H1 (cell line): ENCODE results near the gene MPDU1. TPM values are rescaled to one million over a fixed set of nuclear protein-coding genes. Genes with fewer than 3 reads are reported as not detected.
A peak's percentile ranks its signal among the peaks of the same experiment; 100 is the strongest.

Source experiments
- ATF2 ChIP-seq: IDR thresholded peaks from 2 replicates; pipeline ENCODE4 v1.6.1; 2012; ENCODE audit warnings: low read length, inconsistent platforms
- BACH1 ChIP-seq: IDR thresholded peaks from 2 replicates; pipeline ENCODE4 v1.6.1; 2012; ENCODE audit warnings: low read length, improper control_type of control experiment
- BRCA1 ChIP-seq: IDR thresholded peaks from 2 replicates; pipeline ENCODE4 v1.6.1; 2012; ENCODE audit warnings: low read depth, low read length, improper control_type of control experiment
- CHD2 ChIP-seq: IDR thresholded peaks from 2 replicates; pipeline ENCODE4 v1.6.1; 2012; ENCODE audit warnings: low read length, improper control_type of control experiment
- HDAC2 ChIP-seq, 2 experiments: fragments of 300-600 bp in 1 of 2; sonication (generic) in 1 of 2; IDR thresholded peaks; 2 replicates each; pipeline ENCODE4 v1.6.1; 2011 to 2012; ENCODE audit warnings: low read depth in 2 of 2, low read length in 2 of 2, mild to moderate bottlenecking in 2 of 2, moderate library complexity in 2 of 2, borderline replicate concordance in 1 of 2, inconsistent platforms in 1 of 2
- JUN ChIP-seq: IDR thresholded peaks from 2 replicates; pipeline ENCODE4 v1.6.1; 2011; ENCODE audit warnings: low read depth, mild to moderate bottlenecking, improper control_type of control experiment, low read length
- KDM4A ChIP-seq: IDR thresholded peaks from one replicate; pipeline ENCODE4 v1.7.1; 2012; ENCODE audit warnings: low read depth, mild to moderate bottlenecking, moderate library complexity, low read length, inconsistent platforms; ENCODE audit not compliant: severe bottlenecking
- KDM5A ChIP-seq: fragments of 200-600 bp; IDR thresholded peaks from 2 replicates; pipeline ENCODE4 v1.7.1; 2012; ENCODE audit warnings: mild to moderate bottlenecking, low read length, inconsistent platforms, mixed read lengths
- MAFK ChIP-seq: IDR thresholded peaks from 2 replicates; pipeline ENCODE4 v1.6.1; 2012; ENCODE audit warnings: low read depth, mild to moderate bottlenecking, improper control_type of control experiment, low read length
- PHF8 ChIP-seq: fragments of 200-600 bp; sonication (generic); conservative IDR thresholded peaks from 2 replicates; pipeline ENCODE4 v1.7.1; 2012; ENCODE audit warnings: low read depth, mild to moderate bottlenecking, inconsistent platforms, low read length, moderate library complexity
- POU5F1 ChIP-seq: IDR thresholded peaks from 2 replicates; pipeline ENCODE4 v1.6.1; 2011; ENCODE audit warnings: low read depth, mild to moderate bottlenecking, low read length, moderate library complexity
- RAD21 ChIP-seq, 2 experiments: IDR thresholded peaks in 1 of 2; conservative IDR thresholded peaks in 1 of 2; 2 replicates each; pipeline ENCODE4 v1.6.1; 2011; ENCODE audit warnings: low read depth in 2 of 2, low read length in 2 of 2, improper control_type of control experiment in 1 of 2, inconsistent platforms in 1 of 2, mild to moderate bottlenecking in 1 of 2, moderate library complexity in 1 of 2
- RNF2 ChIP-seq: fragments of 200-900, 300-1000 bp; sonication (generic); IDR thresholded peaks from 2 replicates; pipeline ENCODE4 v1.7.1; 2016; ENCODE audit warnings: borderline replicate concordance, low read depth, mild to moderate bottlenecking, antibody characterized with exemption, low read length; ENCODE audit not compliant: poor library complexity, severe bottlenecking; ENCODE audit errors: missing control alignments
- SAP30 ChIP-seq: fragments of 300-600 bp; sonication (generic); IDR thresholded peaks from 2 replicates; pipeline ENCODE4 v1.7.1; 2012; ENCODE audit warnings: low read length, moderate library complexity, mild to moderate bottlenecking, inconsistent platforms; ENCODE audit not compliant: insufficient read depth, insufficient replicate concordance
- SIRT6 ChIP-seq: IDR thresholded peaks from one replicate; pipeline ENCODE4 v1.7.1; 2012; ENCODE audit warnings: low read length, inconsistent platforms
- TEAD4 ChIP-seq: IDR thresholded peaks from 2 replicates; pipeline ENCODE4 v1.6.1; 2012; ENCODE audit warnings: low read depth, low read length, inconsistent platforms, mixed read lengths
- USF2 ChIP-seq: IDR thresholded peaks from 2 replicates; pipeline ENCODE4 v1.6.1; 2011; ENCODE audit warnings: low read length, improper control_type of control experiment
- YY1 ChIP-seq: IDR thresholded peaks from 2 replicates; pipeline ENCODE4 v1.6.1; 2011; ENCODE audit warnings: low read depth, mild to moderate bottlenecking, low read length
- ZNF274 ChIP-seq: IDR thresholded peaks from 2 replicates; pipeline ENCODE4 v1.7.0; 2012; ENCODE audit warnings: low read length, borderline replicate concordance; ENCODE audit errors: extremely low read depth
- polyA plus RNA-seq, 7 experiments: library from polyadenylated mRNA; depleted of rRNA in 3 of 7; stranded (reverse) in 5 of 7; unstranded in 2 of 7; fragments of >200 nt in 5 of 7; fragments of 200-250 nt in 2 of 7; gene quantifications; 1 replicate in 5 of 7; 2 replicates in 1 of 7; 4 replicates in 1 of 7; pipeline versions ENCODE4 v1.2.1 to v1.2.3, GENCODE V29; 2011 to 2013; ENCODE audit warnings: missing spikeins in 2 of 7, mixed read lengths in 2 of 7
- total RNA-seq: library from RNA; stranded (reverse); fragmentation: NEBNext Ultra II Directional; extraction: Animal tissue kit (Norgen Biotek cat#: 25700); gene quantifications from 2 replicates; pipeline ENCODE4 v1.2.1, GENCODE V29; 2021
- TF ChIP-seq, protein P1 (sequence below): IDR thresholded peaks from 2 replicates; pipeline ENCODE4 v1.6.1; 2012; ENCODE audit warnings: inconsistent platforms

Gene MPDU1
- total and polyA plus RNA-seq, 2 of the 8 experiments (the other 6 are each of a cell fraction or from before 2014, with no cell fraction given) = 63.2 to 142 TPM

- TF ChIP-seq KDM4A (peak; percentile 92), TEAD4 (no peak), RNF2 (no peak), BRCA1 (no peak), KDM5A (no peak), YY1 (no peak), USF2 (no peak), BACH1 (0 out of 2 replicates have a peak, but pooled peaks have one; percentile 13), CHD2 (no peak), MAFK (no peak), ZNF274 (no peak), RAD21 (IDR thresholded peaks at IDR 0.05 in 1 of 2, conservative IDR thresholded peaks at IDR 0.05 in 1 of 2; ENCODE audit: low read depth in 2 of 2, low read length in 2 of 2) (0 out of 4 replicates have a peak, but pooled peaks of 1 of the 2 experiments have one; percentile 7), SIRT6 (no peak), JUN (no peak), PHF8 (peak; percentile 38; the same call in 1 of the 2 replicates), ATF2 (no peak), POU5F1 (no peak), SAP30 (no peak), HDAC2 (IDR thresholded peaks at IDR 0.05; ENCODE audit: borderline replicate concordance in 1 of 2, low read depth in 2 of 2, low read length in 2 of 2) (0 out of 4 replicates have a peak, but pooled peaks of 1 of the 2 experiments have one; percentile 53)
- TF ChIP-seq, protein P1, sequence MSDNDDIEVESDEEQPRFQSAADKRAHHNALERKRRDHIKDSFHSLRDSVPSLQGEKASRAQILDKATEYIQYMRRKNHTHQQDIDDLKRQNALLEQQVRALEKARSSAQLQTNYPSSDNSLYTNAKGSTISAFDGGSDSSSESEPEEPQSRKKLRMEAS = no peak
These were observed 34.9 kb upstream of the MPDU1 start, which contains the start of gene TNFSF12 (continued) for GRCh38 chr17:7548585-7549400.
